HG02970 (cell line): ENCODE measurements around the gene HACD2.
"Not testable (repeated sequence)": the region's sequence is repeated elsewhere in the genome, so short reads cannot be mapped to it uniquely, and the experiment has no call there.

Experiments used
- ATAC-seq: cut with Tn5 transposase; IDR thresholded peaks from one replicate; pipeline ENCODE4 v1.9.1; 2021; ENCODE audit warnings: mild to moderate bottlenecking, moderate library complexity, moderate number of reproducible peaks; ENCODE audit not compliant: unreplicated experiment, low FRiP score

HACD2 gene

GRCh38 chr3:123613543-123613942 lies 28.7 kb upstream of the HACD2 start:
- no peak for ATAC-seq

- not testable (repeated sequence) for ATAC-seq
Observed at GRCh38 chr3:123611674-123612073, 26.8 kb upstream of the HACD2 start.

GRCh38 chr3:123611082-123611481 lies 26.2 kb upstream of the HACD2 start:
- no peak for ATAC-seq

DNA sequence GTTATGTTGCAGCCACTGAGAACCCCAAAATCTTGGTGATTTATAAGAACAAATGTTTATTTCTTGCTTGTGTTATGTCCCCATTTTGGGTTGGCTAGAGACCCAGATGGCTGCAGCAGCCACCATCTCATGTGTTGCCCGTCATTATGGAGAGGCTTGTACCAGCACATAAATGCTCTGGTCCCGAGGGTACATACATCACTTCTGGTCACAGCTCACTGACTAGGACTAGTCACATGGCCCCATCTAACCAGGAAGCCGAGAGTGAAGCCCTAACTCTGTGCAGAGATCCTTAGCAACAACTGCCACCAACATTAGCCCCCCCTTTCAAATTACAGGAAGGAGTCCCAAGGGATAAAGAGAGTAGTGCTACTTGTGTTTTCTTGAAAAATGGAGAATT lies 25.5 kb upstream of the HACD2 start:
- no peak for ATAC-seq

DNA sequence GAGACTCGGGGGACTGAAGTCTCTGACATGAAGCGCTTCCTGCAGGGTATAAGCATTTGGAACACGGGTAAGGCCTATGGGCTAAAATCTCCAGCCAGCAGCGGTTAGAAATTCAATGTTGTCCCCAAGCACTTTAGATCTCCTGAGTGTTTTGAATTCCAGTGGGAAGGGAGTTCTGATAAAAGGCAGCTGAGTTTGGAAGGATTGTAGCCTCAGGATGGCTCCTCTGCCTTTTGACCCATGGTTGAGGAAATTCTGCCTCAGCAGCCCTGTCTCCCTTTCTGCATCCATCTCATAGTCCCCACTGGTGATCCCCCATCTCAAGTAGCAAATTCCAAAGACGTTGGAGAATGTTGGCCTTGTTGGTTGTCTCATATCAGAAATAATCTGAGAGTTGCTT lies 24.2 kb upstream of the HACD2 start:
- no peak for ATAC-seq

DNA sequence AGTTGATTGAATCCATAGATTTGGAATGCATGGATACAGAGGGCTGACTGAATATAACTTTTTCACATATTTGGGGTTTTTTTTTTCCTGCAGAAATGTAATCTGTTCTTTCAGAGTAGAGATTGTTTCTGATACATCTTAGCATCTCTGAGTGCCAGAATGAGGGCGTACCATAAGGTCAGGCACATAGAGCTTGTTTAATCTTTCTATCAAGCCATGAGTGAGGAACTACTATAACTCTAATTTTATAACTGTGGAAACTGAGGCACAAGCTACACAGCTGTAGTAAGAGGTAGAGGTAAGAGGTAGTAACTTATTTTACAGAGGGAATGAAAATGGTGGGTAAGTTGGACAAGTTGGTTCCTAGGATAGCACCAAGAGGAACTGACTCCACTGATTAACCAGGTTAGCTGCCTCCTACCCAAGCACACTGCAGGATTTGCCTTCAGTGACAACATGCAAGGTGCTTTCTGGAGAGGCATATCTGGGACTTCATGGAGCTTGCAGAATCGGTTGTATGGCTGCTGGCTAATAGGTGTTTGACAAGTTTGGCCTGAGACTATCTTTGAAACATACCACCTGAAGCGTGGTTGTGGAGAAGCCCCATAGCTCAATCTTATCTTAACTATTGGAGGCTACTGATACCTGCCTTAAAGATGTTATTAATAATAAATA lies 23.5 kb upstream of the HACD2 start:
- no peak for ATAC-seq

DNA sequence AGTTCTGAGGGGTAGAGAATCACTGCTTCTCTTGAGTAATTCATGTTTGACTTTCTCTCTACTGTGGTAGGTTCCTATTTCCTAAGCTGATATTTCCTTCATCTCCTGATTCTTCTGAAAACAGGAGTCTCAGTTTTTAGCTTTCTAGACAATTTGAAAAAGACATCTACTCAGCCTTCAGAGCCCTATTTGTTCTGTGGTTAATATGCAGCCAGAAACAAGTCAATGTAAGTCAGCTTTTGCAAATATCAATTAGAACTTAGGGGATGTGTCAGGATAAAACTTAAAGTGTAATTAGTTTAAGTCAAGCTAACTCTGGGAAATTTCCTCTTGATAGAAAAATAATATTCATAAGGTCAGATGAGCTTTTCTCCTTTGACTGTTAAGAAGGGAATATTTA lies 21.7 kb upstream of the HACD2 start:
- ATAC-seq: no peak

DNA sequence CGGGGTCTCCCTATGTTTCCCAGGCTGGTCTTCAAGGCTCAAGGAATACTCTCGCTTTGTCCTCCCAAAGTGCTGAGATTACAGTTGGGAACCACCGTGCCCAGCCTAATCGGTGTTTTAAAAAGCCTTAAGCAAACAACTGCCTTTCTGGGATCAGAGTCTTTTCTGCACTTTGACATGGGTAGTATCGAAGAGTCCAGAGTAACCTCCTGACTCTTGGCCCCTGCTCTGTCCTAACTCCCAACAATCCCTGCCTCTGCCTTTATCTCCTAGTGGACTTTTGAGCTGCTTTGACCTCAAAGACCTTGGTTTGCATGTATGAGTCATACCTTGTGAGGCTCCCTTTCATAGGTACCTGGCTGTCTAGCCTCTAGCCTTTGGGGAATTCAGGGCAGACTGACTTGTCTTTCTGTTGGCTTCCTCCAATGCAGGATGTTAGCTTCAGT lies 21.0 kb upstream of the HACD2 start:
- no peak for ATAC-seq

- ATAC-seq: not testable (repeated sequence)
Observed at GRCh38 chr3:123603153-123603552, 18.3 kb upstream of the HACD2 start.

DNA sequence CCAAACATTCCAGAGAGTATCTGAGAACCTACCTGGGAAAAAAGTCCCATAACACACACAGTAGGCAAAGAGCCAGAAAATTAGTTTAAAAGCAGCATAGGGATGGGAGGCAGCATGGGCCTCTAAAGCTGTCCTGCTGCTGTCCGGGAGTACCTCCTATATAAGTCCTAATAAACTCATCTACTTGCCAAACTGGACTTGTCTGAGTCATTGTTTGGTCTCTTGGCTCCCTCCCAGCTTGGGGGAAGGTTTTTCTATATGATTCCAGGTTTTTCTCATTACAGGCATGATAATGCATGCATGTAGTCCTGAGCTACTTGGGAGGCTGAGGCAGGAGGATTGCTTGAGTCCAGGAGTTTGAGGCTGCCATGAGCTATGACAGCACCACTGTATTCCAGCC lies 17.5 kb upstream of the HACD2 start:
- ATAC-seq: no peak

- ATAC-seq: not testable (repeated sequence)
Observed at GRCh38 chr3:123600863-123601262, 16.0 kb upstream of the HACD2 start.

DNA sequence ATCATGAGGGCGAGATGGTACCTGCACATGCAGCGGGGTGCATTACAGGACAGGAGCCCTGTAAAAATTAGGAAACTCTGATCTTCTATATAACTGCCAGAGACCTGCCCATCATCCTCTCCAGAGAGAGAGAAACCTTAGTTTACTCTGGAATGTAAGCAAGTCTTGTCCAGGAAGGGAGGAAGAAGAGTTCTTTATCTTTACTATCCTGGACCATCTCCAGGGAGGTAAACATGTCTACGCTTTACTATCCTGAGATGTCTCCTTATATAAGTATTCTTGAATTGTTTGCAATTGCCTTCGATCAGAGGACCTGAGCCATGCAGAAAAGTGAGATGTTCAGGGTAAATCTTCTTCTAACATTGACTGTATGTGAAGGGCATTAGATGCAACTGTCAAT lies 12.7 kb upstream of the HACD2 start:
- ATAC-seq: no peak

GRCh38 chr3:123595396-123596180 lies 10.7 kb upstream of the HACD2 start:
- no peak for ATAC-seq

DNA sequence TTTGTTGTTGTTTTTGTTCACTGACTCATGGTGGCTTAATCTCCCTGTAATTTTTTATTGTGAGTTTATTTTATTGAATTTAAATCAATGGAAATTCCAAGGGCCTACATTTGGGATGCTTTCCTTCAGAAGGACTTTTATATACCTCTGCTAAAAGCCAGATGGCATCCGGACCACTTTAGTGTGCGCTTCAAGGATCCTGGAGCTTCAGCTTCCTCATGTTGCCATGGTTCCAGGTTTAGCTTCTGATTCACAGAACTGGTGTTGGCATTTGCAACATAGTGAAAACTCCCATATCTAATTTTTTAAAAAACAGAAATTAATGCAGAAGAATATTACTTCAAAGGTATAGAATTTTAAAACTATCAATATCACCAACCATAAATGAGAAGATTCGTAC lies 8.5 kb upstream of the HACD2 start:
- no peak for ATAC-seq

DNA sequence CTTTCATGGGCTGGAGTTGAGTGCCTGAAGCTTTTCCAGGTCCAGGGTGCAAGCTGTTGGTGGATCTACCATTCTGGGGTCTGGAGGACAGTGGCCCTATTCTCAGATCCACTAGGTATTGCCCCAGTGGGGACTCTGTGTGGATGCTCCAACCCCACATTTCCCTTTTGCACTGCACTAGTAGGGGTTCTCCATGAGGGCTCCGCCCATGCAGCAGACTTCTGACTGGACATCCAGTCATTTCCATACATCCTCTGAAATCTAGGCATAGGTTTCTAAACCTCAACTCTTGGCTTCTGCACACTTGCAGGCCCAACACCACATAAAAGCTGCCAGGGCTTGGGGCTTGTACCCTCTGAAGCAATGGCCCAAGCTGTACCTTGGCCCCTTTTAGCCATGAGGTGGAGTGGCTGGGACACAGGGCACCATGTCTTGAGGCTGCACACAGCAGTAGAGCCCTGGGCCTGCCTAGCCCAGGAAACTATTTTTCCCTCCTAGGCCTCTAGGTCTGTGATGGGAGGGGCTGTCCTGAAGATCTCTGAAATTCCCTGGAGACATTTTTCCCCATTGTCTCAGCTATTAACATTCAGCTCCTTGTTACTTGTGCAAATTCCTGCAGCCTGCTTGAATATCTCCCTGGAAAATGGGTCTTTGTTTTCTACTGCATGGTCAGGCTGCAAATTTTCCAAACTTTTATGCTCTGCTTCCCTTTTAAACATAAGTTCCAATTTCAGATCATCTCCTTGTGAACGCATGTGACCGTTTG lies 6.0 kb upstream of the HACD2 start:
- ATAC-seq: no peak

- no peak for ATAC-seq
Observed at GRCh38 chr3:123587401-123587800, 2.5 kb upstream of the HACD2 start.

DNA sequence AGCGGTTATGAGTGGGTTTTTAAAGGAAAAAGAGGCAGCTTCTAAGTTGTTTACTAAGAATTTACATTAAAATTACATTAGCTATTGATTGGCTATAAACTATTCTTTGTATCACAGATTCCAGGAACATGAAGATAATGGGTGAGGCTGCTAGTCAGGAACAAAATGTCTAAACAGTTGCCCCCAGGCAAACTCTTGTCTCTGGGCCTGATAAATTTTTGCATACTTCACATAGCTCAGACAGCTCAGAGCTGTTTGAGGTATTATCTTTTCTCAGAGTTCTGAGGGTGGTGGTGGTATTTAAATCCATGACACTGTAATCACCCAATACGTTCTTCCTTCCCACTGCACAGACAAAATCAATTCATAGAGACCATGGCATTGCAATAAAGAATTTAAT lies 2.1 kb upstream of the HACD2 start:
- no peak for ATAC-seq

DNA sequence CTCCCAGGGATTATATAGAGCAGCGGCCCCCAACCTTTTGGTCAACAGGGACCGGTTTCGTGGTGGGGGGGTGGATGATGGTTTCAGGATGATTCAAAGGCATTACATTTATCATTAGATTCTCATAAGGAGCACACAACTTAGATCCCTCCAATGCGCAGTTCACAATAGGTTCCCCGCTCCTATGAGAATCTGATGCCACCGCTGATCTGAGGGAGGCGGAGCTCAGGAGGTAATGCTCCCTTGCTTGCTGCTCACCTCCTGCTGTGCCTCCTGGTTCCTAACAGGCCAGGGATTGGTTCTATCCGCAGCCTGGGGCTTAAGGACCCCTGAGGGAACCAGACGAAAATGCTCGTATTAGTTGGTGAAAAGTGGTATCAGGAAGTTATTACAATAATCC lies 1.3 kb upstream of the HACD2 start:
- ATAC-seq: no peak

- no peak for ATAC-seq
Observed at GRCh38 chr3:123584284-123584987, 417 bp downstream of the HACD2 start.

GRCh38 chr3:123583561-123583960 lies 1.3 kb downstream of the HACD2 start:
- ATAC-seq: no peak

- ATAC-seq: no peak
Observed at GRCh38 chr3:123582315-123582714, 2.5 kb downstream of the HACD2 start.
